HepG2 (cell line): Measurements from ENCODE around the gene STRN3. TPM values are rescaled to one million over a fixed set of nuclear protein-coding genes. Genes with fewer than 3 reads are reported as not detected.
A peak's percentile ranks its signal among the peaks of the same experiment; 100 is the strongest.

Source experiments
- ELF3 ChIP-seq: IDR thresholded peaks from 2 replicates; pipeline ENCODE4 v1.6.1; 2016; ENCODE audit warnings: missing genetic modification reagents, missing compliant biosample characterization
- MNT ChIP-seq: fragments of 450-650 bp; IDR thresholded peaks from 2 replicates; pipeline ENCODE4 v1.6.1; 2016
- NFIB ChIP-seq: sonication (generic); formaldehyde crosslinking; IDR thresholded peaks from 2 replicates; pipeline ENCODE4 v1.9.0; 2021; ENCODE audit warnings: missing genetic modification reagents, mild to moderate bottlenecking, borderline replicate concordance
- ZBTB1 ChIP-seq: sonication (generic); formaldehyde crosslinking; IDR thresholded peaks from 2 replicates; pipeline ENCODE4 v1.4.0; 2020; ENCODE audit warnings: missing genetic modification reagents, borderline replicate concordance
- ZMAT5 ChIP-seq: sonication (generic); formaldehyde crosslinking; IDR thresholded peaks from 2 replicates; pipeline ENCODE4 v1.5.0; 2020; ENCODE audit warnings: mild to moderate bottlenecking, low read depth, missing genetic modification reagents, borderline replicate concordance
- ZNF232 ChIP-seq: sonication (generic); formaldehyde crosslinking; IDR thresholded peaks from 2 replicates; pipeline ENCODE4 v1.4.0; 2020; ENCODE audit warnings: missing genetic modification reagents, borderline replicate concordance
- ZNF251 ChIP-seq: sonication (generic); formaldehyde crosslinking; IDR thresholded peaks from 2 replicates; pipeline ENCODE4 v1.9.0; 2021; ENCODE audit warnings: mild to moderate bottlenecking, missing genetic modification reagents
- ZNF276 ChIP-seq: sonication (generic); formaldehyde crosslinking; IDR thresholded peaks from 2 replicates; pipeline ENCODE4 v1.4.0; 2020; ENCODE audit warnings: mild to moderate bottlenecking, low read depth, missing genetic modification reagents
- ZNF367 ChIP-seq: sonication (generic); formaldehyde crosslinking; IDR thresholded peaks from 2 replicates; pipeline ENCODE4 v1.4.0; 2020; ENCODE audit warnings: missing genetic modification reagents, borderline replicate concordance
- ZNF687 ChIP-seq: sonication (generic); formaldehyde crosslinking; IDR thresholded peaks from 2 replicates; pipeline ENCODE4 v1.5.1; 2020; ENCODE audit warnings: mild to moderate bottlenecking, missing genetic modification reagents, moderate library complexity
- polyA plus RNA-seq, 8 experiments: library from polyadenylated mRNA; depleted of rRNA in 3 of 8; stranded (reverse) in 7 of 8; unstranded in 1 of 8; fragments of >200 nt; fragmentation: Illumina TruSeq in 4 of 8; extraction: Trizol in 4 of 8; gene quantifications; 2 replicates each; pipeline versions ENCODE4 v1.2.1 to v1.2.3, GENCODE V29; 2011 to 2016; ENCODE audit warnings: low read depth in 4 of 8, missing spikeins in 1 of 8, mixed read lengths in 1 of 8; ENCODE audit not compliant: insufficient read depth in 1 of 8
- total RNA-seq, 5 experiments: library from RNA; depleted of rRNA; stranded (reverse); fragments of >200 nt; fragmentation: Illumina TruSeq; extraction: Trizol; gene quantifications; 2 replicates each; pipeline ENCODE4 v1.2.3, GENCODE V29; 2016; ENCODE audit warnings: low read depth in 1 of 5
- TF ChIP-seq, protein P1 (sequence below): sonication (generic); formaldehyde crosslinking; conservative IDR thresholded peaks from 2 replicates; pipeline ENCODE4 v1.4.0; 2020; ENCODE audit warnings: missing genetic modification reagents
- TF ChIP-seq, protein P2 (sequence below): sonication (generic); formaldehyde crosslinking; IDR thresholded peaks from 2 replicates; pipeline ENCODE4 v1.5.0; 2020; ENCODE audit warnings: missing genetic modification reagents
- TF ChIP-seq, protein P3 (sequence below): IDR thresholded peaks from 2 replicates; pipeline ENCODE4 v1.6.1; 2016; ENCODE audit warnings: low read depth, control low read depth

Gene STRN3
- total and polyA plus RNA-seq, 2 of the 13 experiments (the other 11 are each of a cell fraction or from before 2014, with no cell fraction given) = 49.4 to 123 TPM

DNA sequence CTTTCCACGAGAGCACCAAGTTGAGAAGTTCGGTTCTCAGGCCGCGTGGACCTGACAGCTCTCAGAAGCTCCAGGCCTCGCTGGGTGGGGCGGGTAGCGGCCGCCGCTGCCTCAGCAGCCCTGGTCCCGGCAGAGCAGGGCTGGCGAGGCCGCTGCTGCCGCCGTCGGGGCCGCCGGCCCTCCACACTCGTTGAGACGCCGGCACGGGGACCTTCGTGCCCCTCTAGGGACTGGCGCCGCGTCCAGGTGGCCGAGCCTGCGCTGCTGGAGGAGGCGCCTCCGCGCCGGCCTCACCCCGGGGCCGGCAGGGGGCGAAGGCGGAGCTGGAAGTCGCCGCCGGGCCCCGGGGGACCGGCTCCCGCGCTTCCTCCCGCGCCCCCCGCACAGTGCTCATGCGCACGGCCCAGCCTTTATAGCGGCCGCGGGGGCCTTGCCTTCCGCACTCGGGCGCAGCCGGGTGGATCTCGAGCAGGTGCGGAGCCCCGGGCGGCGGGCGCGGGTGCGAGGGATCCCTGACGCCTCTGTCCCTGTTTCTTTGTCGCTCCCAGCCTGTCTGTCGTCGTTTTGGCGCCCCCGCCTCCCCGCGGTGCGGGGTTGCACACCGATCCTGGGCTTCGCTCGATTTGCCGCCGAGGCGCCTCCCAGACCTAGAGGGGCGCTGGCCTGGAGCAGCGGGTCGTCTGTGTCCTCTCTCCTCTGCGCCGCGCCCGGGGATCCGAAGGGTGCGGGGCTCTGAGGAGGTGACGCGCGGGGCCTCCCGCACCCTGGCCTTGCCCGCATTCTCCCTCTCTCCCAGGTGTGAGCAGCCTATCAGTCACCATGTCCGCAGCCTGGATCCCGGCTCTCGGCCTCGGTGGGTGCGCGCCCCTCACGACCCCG, 151.8 kb downstream of the STRN3 start, which contains the start of gene COCH (continued):
- TF ChIP-seq, protein P1, sequence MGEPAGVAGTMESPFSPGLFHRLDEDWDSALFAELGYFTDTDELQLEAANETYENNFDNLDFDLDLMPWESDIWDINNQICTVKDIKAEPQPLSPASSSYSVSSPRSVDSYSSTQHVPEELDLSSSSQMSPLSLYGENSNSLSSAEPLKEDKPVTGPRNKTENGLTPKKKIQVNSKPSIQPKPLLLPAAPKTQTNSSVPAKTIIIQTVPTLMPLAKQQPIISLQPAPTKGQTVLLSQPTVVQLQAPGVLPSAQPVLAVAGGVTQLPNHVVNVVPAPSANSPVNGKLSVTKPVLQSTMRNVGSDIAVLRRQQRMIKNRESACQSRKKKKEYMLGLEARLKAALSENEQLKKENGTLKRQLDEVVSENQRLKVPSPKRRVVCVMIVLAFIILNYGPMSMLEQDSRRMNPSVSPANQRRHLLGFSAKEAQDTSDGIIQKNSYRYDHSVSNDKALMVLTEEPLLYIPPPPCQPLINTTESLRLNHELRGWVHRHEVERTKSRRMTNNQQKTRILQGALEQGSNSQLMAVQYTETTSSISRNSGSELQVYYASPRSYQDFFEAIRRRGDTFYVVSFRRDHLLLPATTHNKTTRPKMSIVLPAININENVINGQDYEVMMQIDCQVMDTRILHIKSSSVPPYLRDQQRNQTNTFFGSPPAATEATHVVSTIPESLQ = peak; percentile 19; the same call in 1 of the 2 replicates
- peak; percentile 87; the same call in 1 of the 2 replicates for TF ChIP-seq ZMAT5 (CRISPR knock-in tag)
- TF ChIP-seq ELF3 (CRISPR knock-in tag) = peak; percentile 80
- TF ChIP-seq ZNF276 (CRISPR knock-in tag) = peak; percentile 56; the same call in 1 of the 2 replicates
- no peak for TF ChIP-seq MNT
- TF ChIP-seq ZNF251 (CRISPR knock-in tag) = 0 out of 2 replicates have a peak, but pooled peaks have one; percentile 17
- TF ChIP-seq ZNF232 (CRISPR knock-in tag) = peak; percentile 87
- TF ChIP-seq ZNF367 = peak; percentile 77
- TF ChIP-seq, protein P2, sequence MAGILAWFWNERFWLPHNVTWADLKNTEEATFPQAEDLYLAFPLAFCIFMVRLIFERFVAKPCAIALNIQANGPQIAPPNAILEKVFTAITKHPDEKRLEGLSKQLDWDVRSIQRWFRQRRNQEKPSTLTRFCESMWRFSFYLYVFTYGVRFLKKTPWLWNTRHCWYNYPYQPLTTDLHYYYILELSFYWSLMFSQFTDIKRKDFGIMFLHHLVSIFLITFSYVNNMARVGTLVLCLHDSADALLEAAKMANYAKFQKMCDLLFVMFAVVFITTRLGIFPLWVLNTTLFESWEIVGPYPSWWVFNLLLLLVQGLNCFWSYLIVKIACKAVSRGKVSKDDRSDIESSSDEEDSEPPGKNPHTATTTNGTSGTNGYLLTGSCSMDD (CRISPR knock-in tag) = 0 out of 2 replicates have a peak, but pooled peaks have one; percentile 30
- TF ChIP-seq ZNF687 (CRISPR knock-in tag) = peak; percentile 99
- TF ChIP-seq ZBTB1 (CRISPR knock-in tag) = peak; percentile 62; the same call in 1 of the 2 replicates
- TF ChIP-seq, protein P3, sequence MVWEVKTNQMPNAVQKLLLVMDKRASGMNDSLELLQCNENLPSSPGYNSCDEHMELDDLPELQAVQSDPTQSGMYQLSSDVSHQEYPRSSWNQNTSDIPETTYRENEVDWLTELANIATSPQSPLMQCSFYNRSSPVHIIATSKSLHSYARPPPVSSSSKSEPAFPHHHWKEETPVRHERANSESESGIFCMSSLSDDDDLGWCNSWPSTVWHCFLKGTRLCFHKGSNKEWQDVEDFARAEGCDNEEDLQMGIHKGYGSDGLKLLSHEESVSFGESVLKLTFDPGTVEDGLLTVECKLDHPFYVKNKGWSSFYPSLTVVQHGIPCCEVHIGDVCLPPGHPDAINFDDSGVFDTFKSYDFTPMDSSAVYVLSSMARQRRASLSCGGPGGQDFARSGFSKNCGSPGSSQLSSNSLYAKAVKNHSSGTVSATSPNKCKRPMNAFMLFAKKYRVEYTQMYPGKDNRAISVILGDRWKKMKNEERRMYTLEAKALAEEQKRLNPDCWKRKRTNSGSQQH = peak; percentile 87
- no peak for TF ChIP-seq NFIB (CRISPR knock-in tag)
